Stimulated activated CD8-positive, alpha-beta memory T cell treated with anti-CD3 and anti-CD28 coated beads, Interleukin-7, amount 100 ng/mL, for 1 hour (primary cell): ENCODE results near the gene SLAMF7.

Experiments
- DNase-seq, 2 donors: peaks; one replicate each; pipeline ENCODE4 v3.0.0-alpha.2; 2020; ENCODE audit warnings: low read depth in 2 of 2

SLAMF7 gene

GRCh38 chr1:160745551-160745950 is 6.5 kb downstream of the SLAMF7 start:
- no peak for DNase-seq

- no peak for DNase-seq
Measured at GRCh38 chr1:160746836-160747500, 7.9 kb downstream of the SLAMF7 start.

DNA sequence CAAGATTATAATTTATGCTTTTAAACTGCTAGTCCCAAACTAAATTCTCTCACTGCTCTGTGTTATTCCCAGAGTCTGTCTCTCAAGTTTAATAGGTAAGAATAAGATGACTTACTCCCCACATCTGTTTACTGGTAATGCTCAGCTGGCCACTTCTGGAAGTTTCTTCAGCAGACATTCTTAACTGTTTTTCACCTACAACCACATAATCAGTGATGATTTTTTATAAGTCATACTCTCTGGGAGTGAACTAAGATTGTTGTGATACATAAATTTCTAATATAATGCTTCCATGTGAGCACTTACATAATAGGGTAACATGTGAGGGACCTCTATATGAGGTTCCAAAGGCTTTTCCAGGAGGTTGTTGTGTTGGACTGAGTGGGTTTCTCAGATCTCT is 8.7 kb downstream of the SLAMF7 start:
- no peak for DNase-seq

DNA sequence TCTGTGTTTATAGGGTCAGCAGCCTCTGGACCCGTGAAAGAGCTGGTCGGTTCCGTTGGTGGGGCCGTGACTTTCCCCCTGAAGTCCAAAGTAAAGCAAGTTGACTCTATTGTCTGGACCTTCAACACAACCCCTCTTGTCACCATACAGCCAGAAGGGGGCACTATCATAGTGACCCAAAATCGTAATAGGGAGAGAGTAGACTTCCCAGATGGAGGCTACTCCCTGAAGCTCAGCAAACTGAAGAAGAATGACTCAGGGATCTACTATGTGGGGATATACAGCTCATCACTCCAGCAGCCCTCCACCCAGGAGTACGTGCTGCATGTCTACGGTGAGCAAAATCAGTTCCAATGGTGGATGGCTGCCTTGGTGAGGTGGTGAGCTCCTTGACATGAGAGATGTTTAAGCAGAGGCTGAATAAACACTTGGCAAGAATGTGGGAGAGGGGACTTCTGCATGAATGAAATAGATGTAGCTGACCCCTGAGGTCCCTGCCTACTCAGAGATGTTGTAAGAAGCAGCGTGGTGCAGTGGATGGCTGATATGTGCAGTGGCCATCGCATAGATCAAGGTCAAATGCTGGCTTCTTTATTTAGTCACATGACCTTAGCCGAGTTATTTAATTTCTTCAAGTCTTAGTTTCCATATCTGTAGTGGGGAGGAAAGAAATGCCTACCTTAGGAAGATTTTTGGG is 9.3 kb downstream of the SLAMF7 start:
- DNase-seq: no peak

GRCh38 chr1:160748878-160749269 is 9.8 kb downstream of the SLAMF7 start:
- DNase-seq: no peak

GRCh38 chr1:160750608-160751007 is 11.6 kb downstream of the SLAMF7 start:
- DNase-seq: no peak

DNA sequence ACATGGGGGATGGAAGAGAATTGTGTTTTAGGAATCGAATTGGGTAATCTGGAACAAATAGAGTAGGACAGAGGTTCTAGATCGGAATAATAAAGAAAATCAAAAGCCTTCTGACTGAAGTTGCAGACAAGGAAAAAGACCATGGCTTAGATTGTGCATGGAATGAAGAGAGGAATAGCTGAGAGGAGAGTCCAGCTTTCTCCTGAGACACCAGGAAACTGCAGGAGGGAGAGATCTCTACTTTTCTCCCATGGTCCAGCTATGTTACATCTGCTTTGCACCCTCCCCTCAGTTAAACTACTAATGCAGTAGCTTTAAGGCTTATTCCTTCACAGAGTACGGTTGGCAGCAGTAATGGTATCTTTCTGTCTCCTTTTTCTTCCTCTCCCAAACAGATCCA is 13.4 kb downstream of the SLAMF7 start:
- DNase-seq: no peak

GRCh38 chr1:160752924-160753323 is 13.9 kb downstream of the SLAMF7 start:
- no peak for DNase-seq

DNA sequence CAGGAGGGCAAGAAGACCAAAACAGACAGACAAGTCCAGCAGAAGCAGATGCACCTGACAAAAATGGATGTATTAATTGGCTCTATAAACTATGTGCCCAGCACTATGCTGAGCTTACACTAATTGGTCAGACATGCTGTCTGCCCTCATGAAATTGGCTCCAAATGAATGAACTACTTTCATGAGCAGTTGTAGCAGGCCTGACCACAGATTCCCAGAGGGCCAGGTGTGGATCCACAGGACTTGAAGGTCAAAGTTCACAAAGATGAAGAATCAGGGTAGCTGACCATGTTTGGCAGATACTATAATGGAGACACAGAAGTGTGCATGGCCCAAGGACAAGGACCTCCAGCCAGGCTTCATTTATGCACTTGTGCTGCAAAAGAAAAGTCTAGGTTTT is 14.5 kb downstream of the SLAMF7 start:
- no peak for DNase-seq

DNA sequence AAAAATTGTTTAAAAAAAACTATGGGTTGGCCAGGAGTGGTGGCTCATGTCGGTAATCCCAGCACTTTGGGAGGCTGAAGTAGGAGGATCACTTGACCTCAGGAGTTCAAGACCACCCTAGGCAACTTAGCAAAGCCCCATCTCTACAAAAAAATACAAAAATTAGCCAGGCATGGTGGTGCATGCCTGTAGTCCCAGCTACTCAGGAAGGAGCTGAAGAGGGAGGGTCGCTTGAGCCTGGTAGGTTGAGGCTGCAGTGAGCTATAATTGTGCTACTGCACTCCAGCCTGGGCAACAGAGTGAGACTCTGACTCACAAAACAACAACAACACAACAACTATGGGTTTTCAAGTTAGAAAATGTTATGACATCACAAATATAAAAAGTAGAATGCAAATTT is 16.4 kb downstream of the SLAMF7 start:
- no peak for DNase-seq

DNA sequence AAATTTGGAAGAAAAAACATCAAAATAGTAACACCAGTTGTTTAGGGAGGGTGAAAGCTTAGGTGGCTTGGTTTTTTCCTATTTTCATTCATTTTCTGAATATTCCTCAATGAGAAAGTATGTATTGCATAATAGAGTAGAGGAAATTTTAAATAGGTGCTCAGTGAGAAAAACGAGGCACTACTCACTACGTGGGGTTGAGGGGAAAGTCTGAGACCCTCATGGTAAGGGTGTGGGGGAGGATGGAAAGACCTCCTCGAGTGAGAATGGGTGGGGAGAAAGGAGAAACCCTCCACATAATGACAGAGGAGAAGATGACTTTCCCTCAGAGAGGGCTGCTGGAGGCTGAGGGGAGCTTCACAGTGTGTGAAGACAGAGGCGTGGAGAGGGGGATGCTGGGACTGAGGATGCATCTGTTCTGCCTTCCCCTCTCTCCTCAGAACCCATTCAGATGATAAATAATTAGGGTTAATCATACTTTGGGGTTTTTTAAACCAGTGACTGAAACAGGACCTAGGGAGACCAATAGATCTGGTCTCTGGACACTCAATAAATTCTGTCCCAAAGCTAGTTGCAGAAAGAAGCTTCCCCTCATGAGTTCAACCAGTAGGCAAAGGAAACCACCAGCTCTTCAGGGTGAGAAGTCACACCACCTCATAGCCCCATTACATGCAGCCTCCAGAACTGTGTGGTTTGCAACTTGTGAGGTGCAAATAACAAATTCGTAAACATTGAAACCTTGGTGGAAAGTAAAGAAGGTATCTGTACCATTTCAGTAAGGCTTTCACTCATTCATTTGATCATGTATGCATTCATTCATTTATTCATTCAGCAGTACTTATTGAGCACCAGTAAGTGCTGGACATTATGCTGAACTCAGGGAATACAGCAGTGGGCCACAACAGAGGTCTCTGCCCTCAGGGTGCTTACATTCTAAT is 17.1 kb downstream of the SLAMF7 start:
- DNase-seq: no peak

DNA sequence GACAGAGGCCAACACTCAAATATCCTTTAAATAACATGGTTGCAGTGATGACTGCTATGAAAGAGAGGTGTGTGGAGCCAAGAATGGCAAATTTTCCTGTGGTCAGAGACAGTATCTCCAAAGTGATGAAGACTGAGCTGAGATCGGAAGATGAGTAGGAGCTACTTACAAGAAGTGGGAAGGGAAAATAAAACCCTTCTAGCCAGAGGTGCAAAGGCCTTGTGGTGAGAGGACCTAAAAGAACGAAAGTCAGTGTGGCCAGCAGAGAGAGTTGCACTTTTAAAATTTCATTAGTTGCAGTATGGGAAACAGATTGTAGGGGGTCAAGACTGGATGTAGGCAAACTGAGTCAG is 17.8 kb downstream of the SLAMF7 start:
- DNase-seq: no peak

DNA sequence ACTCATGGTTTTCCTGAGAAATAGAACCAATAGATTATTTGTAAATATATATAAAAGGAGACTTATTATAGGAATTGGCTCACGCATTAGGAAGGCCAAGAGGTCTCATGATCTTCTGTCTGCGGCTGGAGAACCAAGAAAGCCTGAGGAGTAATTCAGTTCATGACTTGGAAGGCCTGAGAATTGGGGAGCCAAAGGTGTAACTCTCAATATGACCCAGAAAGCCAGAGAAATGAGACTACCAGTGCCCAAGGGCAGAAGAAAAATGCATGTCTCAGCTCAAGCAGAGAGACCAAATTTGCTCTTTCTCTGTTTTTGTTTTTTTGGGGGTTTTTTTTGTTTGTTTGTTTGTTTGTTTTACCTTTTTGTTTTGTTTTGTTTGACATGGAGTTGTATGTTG is 19.5 kb downstream of the SLAMF7 start:
- no peak for DNase-seq

DNA sequence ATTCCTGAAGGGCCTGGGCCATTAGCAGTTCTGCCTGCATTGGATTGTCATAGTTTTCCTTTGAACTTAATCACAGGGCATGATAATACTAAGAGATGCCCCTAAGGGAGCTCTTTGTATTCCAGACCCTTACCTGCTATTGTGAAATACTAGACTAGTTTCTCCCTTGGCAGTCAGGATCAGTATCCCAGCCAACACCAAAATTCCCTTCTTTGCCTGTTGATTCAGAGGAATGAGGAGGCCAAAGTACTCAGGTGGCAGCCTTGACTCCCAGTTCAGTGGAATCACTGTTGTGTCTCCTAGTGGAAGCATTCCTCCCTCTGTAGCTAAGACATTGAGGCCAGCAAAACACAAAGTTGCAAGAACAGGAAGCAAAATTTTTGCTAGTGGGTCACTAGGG is 20.7 kb downstream of the SLAMF7 start:
- no peak for DNase-seq

- no peak for DNase-seq
Measured at GRCh38 chr1:160761046-160761445, 22.0 kb downstream of the SLAMF7 start.

DNA sequence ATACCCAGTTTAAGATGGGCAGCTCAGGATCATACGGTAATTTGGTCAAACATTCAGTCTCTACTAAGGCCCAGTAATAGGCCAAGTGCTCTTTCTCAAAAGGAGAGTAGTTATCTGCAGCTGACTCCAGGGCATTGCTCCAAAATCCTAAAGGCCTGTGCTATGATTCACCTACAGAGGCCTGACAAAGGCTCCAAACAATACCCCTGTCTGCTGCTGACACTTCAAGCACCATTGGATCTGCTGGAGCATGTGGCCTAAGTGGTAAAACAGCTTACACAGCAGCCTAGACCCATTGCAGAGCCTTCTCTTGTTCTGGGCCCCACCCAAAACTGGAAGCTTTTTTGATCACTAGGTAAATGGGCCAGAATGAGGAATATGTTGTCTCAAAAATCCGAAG is 22.8 kb downstream of the SLAMF7 start:
- DNase-seq: no peak

- DNase-seq: no peak
Measured at GRCh38 chr1:160763993-160764392, 24.9 kb downstream of the SLAMF7 start.

- no peak for DNase-seq
Measured at GRCh38 chr1:160767395-160768294, 28.6 kb downstream of the SLAMF7 start.

GRCh38 chr1:160768295-160768657 is 29.2 kb downstream of the SLAMF7 start:
- peak; percentile 62 to 70 for DNase-seq

DNA sequence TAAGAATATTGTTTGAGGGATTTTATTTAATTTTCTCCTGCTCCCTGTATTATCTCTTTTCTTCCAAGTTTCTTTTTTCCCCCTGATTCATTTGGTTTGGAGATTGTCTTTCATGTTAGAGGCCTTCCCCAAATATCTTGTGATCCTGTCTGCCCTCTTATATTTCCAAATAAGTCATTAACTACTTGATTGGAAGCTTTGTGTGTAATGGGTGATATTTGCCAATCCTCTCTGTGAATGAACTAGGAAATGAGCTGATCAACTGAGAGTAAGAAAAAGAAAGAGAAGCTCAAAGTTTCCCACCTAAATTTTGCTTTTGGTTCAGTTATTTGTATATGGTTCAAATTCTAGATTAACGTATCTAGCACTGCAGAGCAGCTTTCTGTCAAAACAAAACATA is 33.3 kb downstream of the SLAMF7 start:
- no peak for DNase-seq

DNA sequence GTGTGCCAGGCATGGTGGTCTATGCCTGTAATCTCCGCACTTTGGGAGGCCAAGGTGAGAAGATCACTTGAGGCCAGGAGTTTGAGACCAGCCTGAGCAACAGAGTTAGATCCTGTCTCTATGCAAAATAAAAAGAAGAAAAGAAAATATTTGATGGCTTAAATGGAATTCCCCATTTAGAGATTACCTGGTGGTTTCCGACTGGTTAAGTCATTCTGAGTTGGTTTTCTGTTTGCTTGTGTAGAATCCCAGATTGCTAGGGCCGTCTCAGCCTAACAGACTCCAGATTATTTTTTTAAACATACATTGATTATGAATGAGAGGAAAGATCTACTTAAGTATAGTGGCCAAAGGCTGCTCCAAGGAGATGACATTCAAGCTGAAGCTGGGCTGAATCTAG is 34.0 kb downstream of the SLAMF7 start:
- DNase-seq: no peak
